H1 (cell line): ENCODE results near the gene GALNT7. TPM values are rescaled to one million over a fixed set of nuclear protein-coding genes. Genes with fewer than 3 reads are reported as not detected.

Experiments used
- CTCF ChIA-PET: fragments of 300-600 bp; sonication (Branson Sonifier 250); formaldehyde crosslinking; loops from one replicate; lab custom pipeline; 2021; ENCODE audit not compliant: partially characterized antibody; lab: Charles Lee
- POLR2A ChIA-PET: fragments of 300-600 bp; sonication (Branson Sonifier 250); formaldehyde crosslinking; loops from one replicate; lab custom pipeline; 2021; ENCODE audit warnings: inconsistent platforms; ENCODE audit not compliant: partially characterized antibody; lab: Charles Lee
- DNase-seq, 2 experiments: peaks; one replicate each; pipeline versions ENCODE4 v3.0.0 to v3.0.0-alpha.2; 2010 to 2022; ENCODE audit warnings: low spot score in 2 of 2, low read depth in 1 of 2, mixed read lengths in 1 of 2
- FAIRE-seq: peaks from 2 replicates; lab custom pipeline; 2011; peaks lifted over from hg19 to GRCh38; lab: Jason Lieb, UNC
- H2AFZ ChIP-seq: 2 replicates; pipeline ENCODE4 v1.8.1; 2012; ENCODE audit warnings: low read length, inconsistent platforms
- H2AK5ac ChIP-seq: 2 replicates; pipeline ENCODE4 v1.6.1; 2013; ENCODE audit warnings: low read depth, low read length
- H2BK120ac ChIP-seq: replicated peaks from 2 replicates; pipeline ENCODE3; 2013; ENCODE audit warnings: low read depth, low read length, inconsistent platforms
- H2BK12ac ChIP-seq: 2 replicates; pipeline ENCODE4 v1.6.1; 2013; ENCODE audit warnings: low read depth, low read length
- H2BK15ac ChIP-seq: 2 replicates; pipeline ENCODE4 v1.6.1; 2013; ENCODE audit warnings: low read length
- H2BK20ac ChIP-seq: 2 replicates; pipeline ENCODE4 v1.6.1; 2013; ENCODE audit warnings: low read length
- H2BK5ac ChIP-seq: 2 replicates; pipeline ENCODE4 v1.6.1; 2013; ENCODE audit warnings: low read depth, low read length
- H3K14ac ChIP-seq: 2 replicates; pipeline ENCODE4 v1.6.1; 2013; ENCODE audit warnings: inconsistent platforms; ENCODE audit not compliant: insufficient read length
- H3K18ac ChIP-seq: 2 replicates; pipeline ENCODE4 v1.6.1; 2013; ENCODE audit warnings: low read length; ENCODE audit errors: extremely low read depth
- H3K23ac ChIP-seq: 2 replicates; pipeline ENCODE4 v1.6.1; 2013; ENCODE audit warnings: inconsistent platforms; ENCODE audit not compliant: insufficient read length
- H3K23me2 ChIP-seq: 2 replicates; pipeline ENCODE4 v1.6.1; 2013; ENCODE audit warnings: low read depth, low read length
- H3K27ac ChIP-seq: 2 replicates; pipeline ENCODE4 v1.6.1; 2011; ENCODE audit warnings: low read depth, low read length, inconsistent platforms
- H3K27me3 ChIP-seq, 4 experiments: replicated peaks in 1 of 4; 1 replicate in 1 of 4; 2 replicates in 3 of 4; pipeline versions ENCODE4 v1.6.1 to v1.8.1; 2011 to 2013; ENCODE audit warnings: low read length in 3 of 4, mild to moderate bottlenecking in 3 of 4, inconsistent platforms in 2 of 4, mixed read lengths in 2 of 4, moderate library complexity in 1 of 4; ENCODE audit not compliant: control insufficient read depth in 3 of 4, insufficient read depth in 3 of 4; ENCODE audit errors: extremely low read depth in 1 of 4
- H3K36me3 ChIP-seq, 4 experiments: 2 replicates each; pipeline versions ENCODE4 v1.6.1 to v1.8.1; 2011 to 2013; ENCODE audit warnings: mild to moderate bottlenecking in 4 of 4, low read length in 3 of 4, moderate library complexity in 2 of 4, control low read depth in 1 of 4, inconsistent platforms in 1 of 4; ENCODE audit not compliant: insufficient read depth in 4 of 4, control insufficient read depth in 2 of 4
- H3K4ac ChIP-seq: replicated peaks from 2 replicates; pipeline ENCODE3; 2013; ENCODE audit warnings: low read length, low read depth, mixed read lengths, inconsistent platforms; ENCODE audit not compliant: insufficient read length
- H3K4me1 ChIP-seq, 4 experiments: replicated peaks in 1 of 4; 1 replicate in 1 of 4; 2 replicates in 3 of 4; pipeline versions ENCODE4 v1.6.1 to v1.8.1; 2011 to 2013; ENCODE audit warnings: low read length in 3 of 4, inconsistent platforms in 2 of 4, mixed read lengths in 1 of 4; ENCODE audit not compliant: insufficient read depth in 4 of 4, control insufficient read depth in 3 of 4
- H3K4me2 ChIP-seq, 2 experiments: 2 replicates each; pipeline versions ENCODE4 v1.6.1 to v1.8.1; 2011 to 2013; ENCODE audit warnings: low read depth in 2 of 2, low read length in 2 of 2, control low read depth in 1 of 2, inconsistent platforms in 1 of 2, mild to moderate bottlenecking in 1 of 2; ENCODE audit not compliant: insufficient read depth in 1 of 2
- H3K4me3 ChIP-seq, 4 experiments: fragments of 200-600, 300-600 bp in 1 of 4; sonication (generic), shearing (Covaris generic), sonication (Bioruptor Twin) in 1 of 4; 2 replicates each; pipeline versions ENCODE4 v1.5.1 to v1.8.1; 2011 to 2016; ENCODE audit warnings: low read length in 4 of 4, low read depth in 3 of 4, control low read depth in 2 of 4, inconsistent platforms in 2 of 4, mild to moderate bottlenecking in 2 of 4, mixed read lengths in 1 of 4, moderate library complexity in 1 of 4; ENCODE audit not compliant: insufficient read depth in 2 of 4; ENCODE audit errors: extremely low read depth in 1 of 4
- H3K56ac ChIP-seq: replicated peaks from 2 replicates; pipeline ENCODE3; 2013; ENCODE audit warnings: low read depth, mild to moderate bottlenecking, mixed read lengths, low read length, inconsistent platforms; ENCODE audit not compliant: insufficient read length
- H3K79me1 ChIP-seq: 2 replicates; pipeline ENCODE4 v1.6.1; 2013; ENCODE audit warnings: low read depth, low read length, control low read depth
- H3K79me2 ChIP-seq, 2 experiments: 2 replicates each; pipeline versions ENCODE4 v1.6.1 to v1.8.1; 2012 to 2013; ENCODE audit warnings: low read length in 2 of 2, mild to moderate bottlenecking in 2 of 2, inconsistent platforms in 1 of 2; ENCODE audit not compliant: insufficient read depth in 2 of 2, control insufficient read depth in 1 of 2
- H3K9ac ChIP-seq, 4 experiments: replicated peaks in 1 of 4; 1 replicate in 1 of 4; 2 replicates in 3 of 4; pipeline versions ENCODE4 v1.6.1 to v1.8.1; 2011 to 2013; ENCODE audit warnings: low read depth in 3 of 4, low read length in 3 of 4, control low read depth in 2 of 4, mild to moderate bottlenecking in 2 of 4, moderate library complexity in 2 of 4, inconsistent platforms in 1 of 4; ENCODE audit errors: extremely low read depth in 1 of 4
- H3K9me3 ChIP-seq, 2 experiments: 2 replicates each; pipeline versions ENCODE4 v1.6.1 to v1.8.1; 2012 to 2013; ENCODE audit warnings: mild to moderate bottlenecking in 2 of 2, moderate library complexity in 2 of 2, control low read depth in 1 of 2, inconsistent platforms in 1 of 2, low read depth in 1 of 2, low read length in 1 of 2, mixed read lengths in 1 of 2; ENCODE audit not compliant: insufficient read depth in 2 of 2
- H4K20me1 ChIP-seq, 2 experiments: replicated peaks in 1 of 2; 2 replicates each; pipeline versions ENCODE3 to v1.8.1; 2011 to 2013; ENCODE audit warnings: inconsistent platforms in 2 of 2, low read length in 2 of 2, mild to moderate bottlenecking in 1 of 2; ENCODE audit not compliant: insufficient read depth in 2 of 2, control insufficient read depth in 1 of 2
- H4K5ac ChIP-seq: 2 replicates; pipeline ENCODE4 v1.6.1; 2013; ENCODE audit warnings: low read length, low read depth, mixed read lengths, inconsistent platforms; ENCODE audit not compliant: insufficient read length
- H4K8ac ChIP-seq: 2 replicates; pipeline ENCODE4 v1.8.0; 2013; ENCODE audit warnings: mild to moderate bottlenecking, moderate library complexity, low read length, inconsistent platforms; ENCODE audit not compliant: insufficient read depth; ENCODE audit errors: extremely low read depth
- H4K91ac ChIP-seq: replicated peaks from 2 replicates; pipeline ENCODE3; 2013; ENCODE audit warnings: low read length, mixed read lengths, inconsistent platforms; ENCODE audit not compliant: insufficient read length
- E2F6 ChIP-seq: IDR thresholded peaks from 2 replicates; pipeline ENCODE4 v1.6.1; 2012; ENCODE audit warnings: inconsistent platforms
- POLR2AphosphoS5 ChIP-seq: IDR thresholded peaks from 2 replicates; pipeline ENCODE4 v1.6.1; 2011; ENCODE audit warnings: low read depth, low read length
- WGBS, 2 experiments: shearing (Covaris generic) in 1 of 2; methylation state at CpG; one replicate each; pipeline versions ENCODE4 v1.1.6 to v1.1.7; 2013 to 2015; ENCODE audit warnings: low lambda C conversion rate in 2 of 2, mixed read lengths in 2 of 2, inconsistent platforms in 1 of 2, low coverage in 1 of 2, missing lambda C conversion rate in 1 of 2; ENCODE audit not compliant: insufficient replicate concordance in 2 of 2, insufficient coverage in 1 of 2, insufficient read length in 1 of 2; ENCODE audit errors: extremely low coverage in 1 of 2, missing lambda C conversion rate in 1 of 2; 5-methylcytosine and 5-hydroxymethylcytosine counted together
- polyA plus RNA-seq, 7 experiments: library from polyadenylated mRNA; depleted of rRNA in 3 of 7; stranded (reverse) in 5 of 7; unstranded in 2 of 7; fragments of >200 nt in 5 of 7; fragments of 200-250 nt in 2 of 7; gene quantifications; 1 replicate in 5 of 7; 2 replicates in 1 of 7; 4 replicates in 1 of 7; pipeline versions ENCODE4 v1.2.1 to v1.2.3, GENCODE V29; 2011 to 2013; ENCODE audit warnings: missing spikeins in 2 of 7, mixed read lengths in 2 of 7
- total RNA-seq: library from RNA; stranded (reverse); fragmentation: NEBNext Ultra II Directional; extraction: Animal tissue kit (Norgen Biotek cat#: 25700); gene quantifications from 2 replicates; pipeline ENCODE4 v1.2.1, GENCODE V29; 2021
- TF ChIP-seq, protein P1 (sequence below): IDR thresholded peaks from 2 replicates; pipeline ENCODE4 v1.6.1; 2012; ENCODE audit warnings: inconsistent platforms

GALNT7 gene
- total and polyA plus RNA-seq, 2 of the 8 experiments (the other 6 are each of a cell fraction or from before 2014, with no cell fraction given): 22.4 to 85.5 TPM

DNA sequence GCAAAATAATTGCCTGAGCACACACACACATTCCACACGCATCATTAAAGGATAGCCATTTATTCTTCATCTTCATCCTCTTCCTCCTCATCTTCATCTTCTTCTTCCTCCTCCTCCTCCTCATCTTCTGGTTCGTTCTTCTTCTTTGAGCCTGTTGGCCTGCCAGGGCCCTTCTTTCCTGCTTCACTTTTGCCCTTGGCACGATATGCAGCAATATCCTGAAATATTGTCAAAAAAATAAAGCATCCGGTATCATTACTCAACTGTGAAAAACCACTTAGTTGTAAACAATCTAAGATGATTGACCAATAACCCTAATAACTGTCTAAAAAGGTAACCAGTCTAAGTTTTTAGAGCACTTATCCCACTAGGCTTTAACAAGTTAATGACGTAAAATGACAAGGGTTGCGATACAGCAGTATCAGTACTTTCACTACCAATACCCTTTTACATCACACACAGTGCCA, 163.4 kb downstream of the GALNT7 start:
- CTCF ChIA-PET: interaction anchor here (0.9 to 2.4 kb wide), 6 partner anchors 9 to 318 kb away, joined by 3 to 8 read pairs (median 4); no protein-coding TSS in a partner anchor
- H3K36me3 ChIP-seq: peaks cover 6 to 58% (median 25%) of the 10 kb centered on the region in 4 experiments; a peak in 7 of 8 replicates
- peaks cover 3% of the 10 kb centered on the region; the same call in 1 of the 2 replicates for H3K23me2 ChIP-seq
- H3K9ac ChIP-seq: no peak overlapping the region; a peak in 1 of 7 replicates
- peaks cover 2 to 4% of the 10 kb centered on the region in 2 experiments for H4K20me1 ChIP-seq
- H3K79me2 ChIP-seq: peaks cover 0 to 19% of the 10 kb centered on the region in 2 experiments; a peak in 3 of 4 replicates
- no peak overlapping the region for H2BK120ac ChIP-seq
- no peak overlapping the region for H2BK20ac ChIP-seq
- no peak overlapping the region for H3K4ac ChIP-seq
- WGBS, 2 experiments: 95% methylated on average over 6 of the region's 6 CpGs; no CpG with 5 or more reads in 1 of the 2 experiments
- H4K91ac ChIP-seq: no peak overlapping the region
- H3K27ac ChIP-seq: no peak overlapping the region
- H2AK5ac ChIP-seq: no peak overlapping the region
- no peak overlapping the region for H2AFZ ChIP-seq
- H3K23ac ChIP-seq: no peak overlapping the region
- no peak overlapping the region for H4K5ac ChIP-seq
- H3K4me2 ChIP-seq: peak overlapping the region; percentile 80 to 90; a peak in 2 of 4 replicates
- no peak overlapping the region for H3K56ac ChIP-seq
- POLR2A ChIA-PET: interaction anchor here (0.7 to 8.0 kb wide), 8 partner anchors 11 to 161 kb away, joined by 3 to 123 read pairs (median 7); partner anchors contain the start of genes SAP30 and SCRG1
- peak; percentile 58; the same call in 1 of the 2 replicates for TF ChIP-seq POLR2AphosphoS5
- TF ChIP-seq, protein P1, sequence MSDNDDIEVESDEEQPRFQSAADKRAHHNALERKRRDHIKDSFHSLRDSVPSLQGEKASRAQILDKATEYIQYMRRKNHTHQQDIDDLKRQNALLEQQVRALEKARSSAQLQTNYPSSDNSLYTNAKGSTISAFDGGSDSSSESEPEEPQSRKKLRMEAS: no peak
- no peak for TF ChIP-seq E2F6
- H3K79me1 ChIP-seq: no peaks in the 10 kb centered on the region
- H3K14ac ChIP-seq: no peak overlapping the region
- no peak overlapping the region; the same call in 1 of the 2 replicates for H4K8ac ChIP-seq
- FAIRE-seq (no peak), DNase-seq (no peak)
- H3K9me3 ChIP-seq: no peaks in the 10 kb centered on the region
- H2BK5ac ChIP-seq: no peak overlapping the region
- no peak overlapping the region for H3K18ac ChIP-seq
- H3K4me3 ChIP-seq: peak overlapping the region in 2 of 4 experiments; percentile 73 to 99; a peak in 4 of 8 replicates
- no peak overlapping the region for H2BK12ac ChIP-seq
- H2BK15ac ChIP-seq: no peak overlapping the region
- peaks cover 0 to 3% (median 1%) of the 10 kb centered on the region in 4 experiments; a peak in 4 of 7 replicates for H3K4me1 ChIP-seq
- no peaks in the 10 kb centered on the region for H3K27me3 ChIP-seq
